ENCODE measurements around the gene SORT1. TPM values are rescaled to one million over a fixed set of nuclear protein-coding genes. Genes with fewer than 3 reads are reported as not detected.
A peak's percentile ranks its signal among the peaks of the same experiment; 100 is the strongest.
"Not testable (repeated sequence)": the region's sequence is repeated elsewhere in the genome, so short reads cannot be mapped to it uniquely, and the experiment has no call there.

SORT1 gene
- total RNA-seq, 1 donor, result 7.0 TPM

- DNase-seq (ENCODE audit: low read depth in 2 of 3, low spot score in 2 of 3), result no peak
Observed at GRCh38 chr1:109301874-109302273, 95.8 kb downstream of the SORT1 start.

- no peak for DNase-seq (ENCODE audit: low read depth in 2 of 3, low spot score in 2 of 3)
Observed at GRCh38 chr1:109300650-109301151, 97.0 kb downstream of the SORT1 start.

GRCh38 chr1:109299558-109300343 is 98.0 kb downstream of the SORT1 start:
- no peak for DNase-seq (ENCODE audit: low read depth in 2 of 3, low spot score in 2 of 3)

GRCh38 chr1:109298666-109299557 is 98.8 kb downstream of the SORT1 start:
- no peak for DNase-seq (ENCODE audit: low read depth in 2 of 3, low spot score in 2 of 3)

- no peak for DNase-seq (ENCODE audit: low read depth in 2 of 3, low spot score in 2 of 3)
Observed at GRCh38 chr1:109296782-109297181, 100.9 kb downstream of the SORT1 start.

GRCh38 chr1:109295712-109296415 is 101.9 kb downstream of the SORT1 start:
- DNase-seq (ENCODE audit: low read depth in 2 of 3, low spot score in 2 of 3), result no peak

GRCh38 chr1:109294481-109294880 is 103.2 kb downstream of the SORT1 start:
- no peak for DNase-seq (ENCODE audit: low read depth in 2 of 3, low spot score in 2 of 3)

GRCh38 chr1:109293026-109293425 is 104.7 kb downstream of the SORT1 start:
- no peak for DNase-seq (ENCODE audit: low read depth in 2 of 3, low spot score in 2 of 3)

- DNase-seq (ENCODE audit: low read depth in 2 of 3, low spot score in 2 of 3), result no peak
Observed at GRCh38 chr1:109292364-109292763, 105.4 kb downstream of the SORT1 start.

- DNase-seq (ENCODE audit: low read depth in 2 of 3, low spot score in 2 of 3), result peak in 2 of 3 donors; percentile 19 to 45
Observed at GRCh38 chr1:109290998-109291397, 106.7 kb downstream of the SORT1 start.

- no peak for DNase-seq (ENCODE audit: low read depth in 2 of 3, low spot score in 2 of 3)
Observed at GRCh38 chr1:109290137-109290536, 107.6 kb downstream of the SORT1 start.

- not testable (repeated sequence) for DNase-seq (ENCODE audit: low read depth in 2 of 3, low spot score in 2 of 3)
Observed at GRCh38 chr1:109286762-109287161, 111.0 kb downstream of the SORT1 start.

GRCh38 chr1:109283748-109284600 is 113.7 kb downstream of the SORT1 start:
- no peak for DNase-seq (ENCODE audit: low read depth in 2 of 3, low spot score in 2 of 3)

- peak; percentile 85 to 86 (median 86) for DNase-seq (ENCODE audit: low read depth in 2 of 3, low spot score in 2 of 3)
Observed at GRCh38 chr1:109282952-109283747, 114.6 kb downstream of the SORT1 start, which contains the start of gene PSRC1. Gene PSRC1, minus strand, starts transcription at chr1:109283145.

- DNase-seq (ENCODE audit: low read depth in 2 of 3, low spot score in 2 of 3), result no peak
Observed at GRCh38 chr1:109282497-109282951, 115.2 kb downstream of the SORT1 start.

- DNase-seq (ENCODE audit: low read depth in 2 of 3, low spot score in 2 of 3), result no peak
Observed at GRCh38 chr1:109281680-109282496, 115.8 kb downstream of the SORT1 start.

GRCh38 chr1:109280862-109281261 is 116.9 kb downstream of the SORT1 start:
- no peak for DNase-seq (ENCODE audit: low read depth in 2 of 3, low spot score in 2 of 3)
